HCT116 (cell line): ENCODE measurements around the gene IL10RB. TPM values are rescaled to one million over a fixed set of nuclear protein-coding genes. Genes with fewer than 3 reads are reported as not detected.

Source experiments
- ATAC-seq: fragments of 200-7000 bp; cut with Tn5 transposase; 2 replicates; pipeline ENCODE4 v1.9.1; 2020; ENCODE audit warnings: mild to moderate bottlenecking, moderate library complexity
- BruUV-seq: library from RNA; stranded (reverse); fragments of 400-500 nt; replicated peaks from 2 replicates; lab custom pipeline; 2021; lab: Mats Ljungman, UMichigan
- CTCF ChIA-PET: fragments of 300-600 bp; sonication (Branson Sonifier 250); formaldehyde crosslinking; loops from one replicate; lab custom pipeline; 2021; ENCODE audit warnings: antibody characterized with exemption; lab: Charles Lee
- POLR2A ChIA-PET: fragments of 300-600, 350-600 bp; sonication (Branson Sonifier 250); formaldehyde crosslinking; loops from one replicate; lab custom pipeline; 2021; ENCODE audit warnings: antibody characterized with exemption; lab: Charles Lee
- RAD21 ChIA-PET, 2 experiments: fragments of 300-600 bp; sonication (Branson Sonifier 250); formaldehyde crosslinking; loops; one replicate each; lab custom pipeline; 2023; ENCODE audit warnings: low total read pairs in 2 of 2; ENCODE audit not compliant: uncharacterized antibody in 2 of 2, unreplicated experiment in 2 of 2, low non-redundant PET in 1 of 2; lab: Charles Lee
- DNase-seq: peaks from one replicate; pipeline ENCODE4 v3.0.0-alpha.2; 2010; ENCODE audit warnings: low read depth, low spot score
- H2AFZ ChIP-seq: fragments of 200-600 bp; shearing (Covaris generic), sonication (generic); 2 replicates; pipeline ENCODE4 v1.6.1; 2017; ENCODE audit warnings: low read depth, mixed run types, mixed read lengths, antibody characterized with exemption, low read length; ENCODE audit not compliant: poor library complexity, severe bottlenecking
- H3K27ac ChIP-seq: 2 replicates; pipeline ENCODE4 v1.5.1; 2012; ENCODE audit warnings: low read depth, low read length
- H3K27me3 ChIP-seq: fragments of 200-600 bp; sonication (generic); 2 replicates; pipeline ENCODE4 v1.6.1; 2016; ENCODE audit warnings: mixed run types, low read length, mixed read lengths; ENCODE audit not compliant: insufficient read depth
- H3K36me3 ChIP-seq, 2 experiments: fragments of 200-500 bp in 1 of 2; fragments of 200-600 bp in 1 of 2; sonication (Bioruptor generic) in 1 of 2; sonication (generic) in 1 of 2; 2 replicates each; pipeline versions ENCODE4 v1.5.1 to v1.6.1; 2014 to 2016; ENCODE audit warnings: low read length in 2 of 2, inconsistent platforms in 1 of 2, mixed read lengths in 1 of 2, mixed run types in 1 of 2; ENCODE audit not compliant: insufficient read depth in 2 of 2, control insufficient read depth in 1 of 2
- H3K4me1 ChIP-seq, 2 experiments: fragments of 200-600 bp in 1 of 2; sonication (generic) in 1 of 2; 2 replicates each; pipeline versions ENCODE4 v1.5.1 to v1.6.1; 2012 to 2017; ENCODE audit warnings: low read length in 2 of 2, inconsistent platforms in 1 of 2, mild to moderate bottlenecking in 1 of 2, mixed read lengths in 1 of 2, mixed run types in 1 of 2, moderate library complexity in 1 of 2; ENCODE audit not compliant: insufficient read depth in 2 of 2, control insufficient read depth in 1 of 2
- H3K4me2 ChIP-seq: fragments of 200-600 bp; sonication (generic); 2 replicates; pipeline ENCODE4 v1.6.1; 2017; ENCODE audit warnings: mixed run types, low read length, mixed read lengths
- H3K4me3 ChIP-seq, 2 experiments: fragments of 200-600 bp in 1 of 2; sonication (generic) in 1 of 2; replicated peaks in 1 of 2; 2 replicates each; pipeline ENCODE4 v1.5.1; 2011 to 2016; ENCODE audit warnings: low read length in 2 of 2, control low read depth in 1 of 2, low read depth in 1 of 2, mild to moderate bottlenecking in 1 of 2, mixed read lengths in 1 of 2, mixed run types in 1 of 2
- H3K79me2 ChIP-seq: fragments of 200-600 bp; sonication (generic); 2 replicates; pipeline ENCODE4 v1.6.1; 2017; ENCODE audit warnings: mild to moderate bottlenecking, mixed run types, low read length, moderate library complexity, mixed read lengths; ENCODE audit not compliant: insufficient read depth
- H3K9ac ChIP-seq: fragments of 200-600 bp; sonication (generic); 2 replicates; pipeline ENCODE4 v1.6.1; 2016; ENCODE audit warnings: low read length, mixed read lengths
- H3K9me2 ChIP-seq: fragments of 200-600 bp; sonication (generic), shearing (Covaris generic); 2 replicates; pipeline ENCODE4 v1.6.1; 2017; ENCODE audit warnings: mixed run types, mild to moderate bottlenecking, moderate library complexity; ENCODE audit not compliant: insufficient read depth
- H3K9me3 ChIP-seq, 2 experiments: fragments of 200-500 bp in 1 of 2; fragments of 200-600 bp in 1 of 2; sonication (Bioruptor generic) in 1 of 2; sonication (generic) in 1 of 2; 2 replicates each; pipeline ENCODE4 v1.6.1; 2014 to 2017; ENCODE audit warnings: low read length in 2 of 2, mixed read lengths in 2 of 2, inconsistent platforms in 1 of 2, low read depth in 1 of 2, mild to moderate bottlenecking in 1 of 2, mixed run types in 1 of 2, moderate library complexity in 1 of 2; ENCODE audit not compliant: control insufficient read depth in 1 of 2, insufficient read depth in 1 of 2
- H4K20me1 ChIP-seq: fragments of 200-600 bp; sonication (generic), shearing (Covaris generic); 2 replicates; pipeline ENCODE4 v1.6.1; 2017; ENCODE audit warnings: mixed run types, mild to moderate bottlenecking, moderate library complexity; ENCODE audit not compliant: insufficient read depth
- CBX3 ChIP-seq: IDR thresholded peaks from 2 replicates; pipeline ENCODE4 v1.6.1; 2012; ENCODE audit warnings: low read depth
- CEBPB ChIP-seq: IDR thresholded peaks from 2 replicates; pipeline ENCODE4 v1.6.1; 2012; ENCODE audit warnings: low read depth
- CTCF ChIP-seq, 3 experiments: fragments of 200-600 bp in 1 of 3; sonication (generic) in 1 of 3; IDR thresholded peaks in 2 of 3; conservative IDR thresholded peaks in 1 of 3; 2 replicates each; pipeline ENCODE4 v1.5.1; 2012 to 2017; ENCODE audit warnings: low read depth in 2 of 3, low read length in 2 of 3, antibody characterized with exemption in 1 of 3, borderline replicate concordance in 1 of 3, control low read depth in 1 of 3, mild to moderate bottlenecking in 1 of 3, mixed read lengths in 1 of 3, mixed run types in 1 of 3, moderate library complexity in 1 of 3; ENCODE audit not compliant: insufficient read depth in 1 of 3
- EGR1 ChIP-seq: IDR thresholded peaks from 2 replicates; pipeline ENCODE4 v1.6.1; 2012; ENCODE audit warnings: low read depth
- ELF1 ChIP-seq: IDR thresholded peaks from 2 replicates; pipeline ENCODE4 v1.6.1; 2012; ENCODE audit warnings: low read depth, borderline replicate concordance
- EZH2 ChIP-seq: fragments of 200-600 bp; sonication (generic); IDR thresholded peaks from 2 replicates; pipeline ENCODE4 v1.6.1; 2017; ENCODE audit warnings: antibody characterized with exemption, mixed run types
- FOSL1 ChIP-seq: IDR thresholded peaks from 2 replicates; pipeline ENCODE4 v1.6.1; 2012; ENCODE audit warnings: low read depth
- JUND ChIP-seq: IDR thresholded peaks from 2 replicates; pipeline ENCODE4 v1.6.1; 2012
- MAX ChIP-seq: IDR thresholded peaks from 2 replicates; pipeline ENCODE4 v1.6.1; 2012
- POLR2AphosphoS5 ChIP-seq: IDR thresholded peaks from 2 replicates; pipeline ENCODE4 v1.6.1; 2011; ENCODE audit warnings: mild to moderate bottlenecking, low read depth, low read length, moderate library complexity
- SP1 ChIP-seq: IDR thresholded peaks from 2 replicates; pipeline ENCODE4 v1.6.1; 2012; ENCODE audit warnings: low read depth
- SRF ChIP-seq: IDR thresholded peaks from 2 replicates; pipeline ENCODE4 v1.6.1; 2012; ENCODE audit warnings: low read depth
- TCF7L2 ChIP-seq: IDR thresholded peaks from 2 replicates; pipeline ENCODE4 v1.7.0; 2011; ENCODE audit warnings: borderline replicate concordance, inconsistent platforms; ENCODE audit not compliant: insufficient read depth, insufficient read length; ENCODE audit errors: extremely low read depth
- YY1 ChIP-seq: IDR thresholded peaks from 2 replicates; pipeline ENCODE4 v1.6.1; 2011; ENCODE audit warnings: low read length, low read depth, moderate library complexity, mild to moderate bottlenecking; ENCODE audit not compliant: insufficient replicate concordance; ENCODE audit errors: extremely low read depth
- ZBTB33 ChIP-seq: IDR thresholded peaks from 2 replicates; pipeline ENCODE4 v1.6.1; 2011; ENCODE audit warnings: mild to moderate bottlenecking, low read length, moderate library complexity; ENCODE audit not compliant: insufficient replicate concordance; ENCODE audit errors: extremely low read depth
- ZFX ChIP-seq: fragments of 450-650 bp; IDR thresholded peaks from 2 replicates; pipeline ENCODE4 v1.6.1; 2017
- ZNF274 ChIP-seq: fragments of 200-500 bp; sonication (Bioruptor generic); IDR thresholded peaks from 2 replicates; pipeline ENCODE4 v1.6.1; 2014; ENCODE audit warnings: mild to moderate bottlenecking, low read depth, low read length, inconsistent platforms
- intact Hi-C: fragments of 100-400 bp; cut with micrococcal nuclease; formaldehyde crosslinking; loops from 2 replicates; pipeline ENCODE4 v1.10.0; 2022
- total RNA-seq: library from RNA; stranded (reverse); gene quantifications from one replicate; pipeline ENCODE4 v1.2.1, GENCODE V29; 2021; ENCODE audit not compliant: unreplicated experiment

IL10RB gene
- total RNA-seq, 1 experiment from 2014 or later = 13.7 TPM

GRCh38 chr21:33267250-33267649 lies 1.1 kb downstream of the IL10RB start:
- peak overlapping the region; percentile 67; the same call in 1 of the 2 replicates for H3K9ac ChIP-seq
- no peaks in the 10 kb centered on the region for H3K9me3 ChIP-seq
- POLR2A ChIA-PET = interaction anchor here (2.2 kb wide), 1 partner anchor 58 kb away, joined by 6 read pairs; the partner anchor contains the start of gene IFNAR1
- H3K4me2 ChIP-seq = peak overlapping the region; percentile 76
- no peaks in the 10 kb centered on the region; a peak in 1 of 4 replicates for H3K36me3 ChIP-seq
- peaks cover 15 to 34% of the 10 kb centered on the region in 2 experiments for H3K4me1 ChIP-seq
- DNase-seq = no peak
- RAD21 ChIA-PET = no interaction called here
- H3K27me3 ChIP-seq = no peaks in the 10 kb centered on the region
- no peak overlapping the region for H2AFZ ChIP-seq
- H3K27ac ChIP-seq = no peak overlapping the region
- TF ChIP-seq CEBPB (no peak), YY1 (no peak), FOSL1 (no peak), CBX3 (no peak), SP1 (no peak), CTCF (IDR thresholded peaks at IDR 0.05 in 2 of 3, conservative IDR thresholded peaks at IDR 0.05 in 1 of 3; ENCODE audit: borderline replicate concordance in 1 of 3, insufficient read depth in 1 of 3, low read depth in 2 of 3, low read length in 2 of 3) (no peak), EZH2 (no peak), ZNF274 (no peak), TCF7L2 (no peak), ZFX (no peak), ZBTB33 (no peak), JUND (no peak), MAX (no peak), SRF (no peak), EGR1 (no peak), POLR2AphosphoS5 (no peak), ELF1 (no peak)
- no peaks in the 10 kb centered on the region for H3K9me2 ChIP-seq
- CTCF ChIA-PET = no interaction called here
- H3K4me3 ChIP-seq = peak overlapping the region; percentile 79 to 85
- no peaks in the 10 kb centered on the region for H3K79me2 ChIP-seq
- ATAC-seq = no peak
- H4K20me1 ChIP-seq = 0 out of 2 replicates have a peak, but pooled peaks cover 4% of the 10 kb centered on the region
- intact Hi-C loops = no loop called here
- no TSS peak for BruUV-seq
